Activated T-cell treated with anti-CD3 and anti-CD28 coated beads for 24 hours (primary cell): ENCODE results near the gene CDIPT.
A peak's percentile ranks its signal among the peaks of the same experiment; 100 is the strongest.
"Not testable (repeated sequence)": the region's sequence is repeated elsewhere in the genome, so short reads cannot be mapped to it uniquely, and the experiment has no call there.

Experiments
- DNase-seq: peaks from one replicate; pipeline ENCODE4 v3.0.0-alpha.2; 2020; ENCODE audit warnings: low read depth

CDIPT gene

GRCh38 chr16:29862884-29863668 is at the start of gene CDIPT:
Gene CDIPT, minus strand, starts transcription at chr16:29863226. Its CDS starts 369 bp downstream, at chr16:29862857.
- DNase-seq = peak; percentile 90

GRCh38 chr16:29912087-29912486 is 49.1 kb upstream of the CDIPT start:
- DNase-seq = no peak

DNA sequence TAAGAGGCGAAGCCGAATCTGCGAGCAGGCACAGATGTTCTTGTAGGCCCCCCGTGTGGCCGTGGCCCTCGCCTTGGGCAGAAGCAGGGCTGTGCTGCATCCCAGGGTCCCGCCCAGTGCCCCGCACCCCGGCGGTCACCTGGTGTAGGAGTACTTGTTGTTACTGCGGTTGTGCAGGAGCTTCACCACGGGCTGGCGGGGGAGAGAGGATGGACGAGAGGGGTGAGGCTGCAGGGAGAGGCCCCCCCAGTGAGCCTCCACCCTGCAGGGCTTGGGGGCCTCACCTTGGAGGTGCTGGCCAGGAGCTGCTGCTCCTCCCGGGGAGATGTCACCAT is 48.6 kb upstream of the CDIPT start:
- DNase-seq = no peak

- no peak for DNase-seq
These were observed 48.0 kb upstream of the CDIPT start for GRCh38 chr16:29910819-29911675.

DNA sequence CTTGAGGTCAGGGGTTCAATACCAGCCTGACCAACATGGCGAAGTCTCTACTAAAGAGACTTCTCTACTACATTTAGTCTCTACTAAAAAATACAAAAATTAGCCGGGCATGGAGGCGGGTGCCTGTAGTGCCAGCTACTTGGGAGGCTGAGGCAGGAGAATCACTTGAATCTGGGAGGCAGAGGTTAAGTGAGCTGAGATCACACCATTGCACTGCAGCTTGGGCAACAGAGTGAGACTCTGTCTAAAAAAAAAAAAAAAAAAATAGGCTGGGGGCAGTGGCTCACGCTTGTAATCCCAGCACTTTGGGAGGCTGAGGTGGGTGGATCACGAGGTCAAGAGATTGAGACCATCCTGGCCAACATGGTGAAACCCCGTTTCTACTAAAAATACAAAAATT is 46.8 kb upstream of the CDIPT start:
- DNase-seq = not testable (repeated sequence)

GRCh38 chr16:29909391-29909790 is 46.4 kb upstream of the CDIPT start:
- DNase-seq = no peak

GRCh38 chr16:29908719-29909220 is 45.7 kb upstream of the CDIPT start:
- DNase-seq = no peak

- no peak for DNase-seq
These were observed 44.9 kb upstream of the CDIPT start for GRCh38 chr16:29907973-29908372.

GRCh38 chr16:29906520-29907244 is 43.7 kb upstream of the CDIPT start:
- no peak for DNase-seq

- DNase-seq = no peak
These were observed 42.6 kb upstream of the CDIPT start for GRCh38 chr16:29905668-29906067.

DNA sequence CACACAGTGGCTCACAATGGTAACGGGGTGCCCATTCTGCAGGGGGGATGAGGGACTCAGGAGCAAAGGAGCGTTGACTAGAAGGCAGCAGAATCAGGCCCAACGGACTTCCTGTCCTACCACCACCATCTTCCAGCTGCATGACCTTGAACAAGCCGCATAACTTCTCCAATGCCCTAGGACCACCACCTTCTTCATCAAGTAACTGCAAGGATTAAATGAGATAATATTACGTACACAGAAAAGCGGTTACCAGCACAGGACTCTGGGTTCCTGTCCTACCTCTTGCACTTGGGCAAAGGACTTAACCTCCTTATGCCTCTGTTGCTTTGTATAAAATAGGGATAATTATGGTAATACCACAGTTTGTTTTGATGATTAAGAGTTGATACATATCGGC is 41.9 kb upstream of the CDIPT start:
- DNase-seq = no peak

DNA sequence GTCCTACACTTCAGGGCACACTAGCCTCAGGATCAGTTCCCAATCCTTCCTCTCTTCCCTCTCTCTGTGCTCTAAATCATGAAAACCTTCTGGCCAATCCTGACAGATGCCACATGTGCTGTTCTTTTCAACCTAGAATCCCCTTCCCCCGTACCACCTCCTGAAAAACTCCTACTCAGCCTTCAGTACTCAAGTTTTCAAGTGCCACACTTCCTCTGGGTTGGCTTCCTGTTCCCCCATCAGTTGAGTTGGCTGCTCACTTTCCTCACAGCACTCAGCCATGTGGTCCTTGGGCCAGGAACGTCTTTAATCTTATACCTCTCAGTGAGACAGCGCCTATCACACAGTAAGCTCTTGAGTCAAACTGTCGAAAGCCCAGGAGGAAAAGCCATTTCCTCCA is 40.6 kb upstream of the CDIPT start:
- DNase-seq = no peak

GRCh38 chr16:29901607-29901945 is 38.5 kb upstream of the CDIPT start:
- no peak for DNase-seq

DNA sequence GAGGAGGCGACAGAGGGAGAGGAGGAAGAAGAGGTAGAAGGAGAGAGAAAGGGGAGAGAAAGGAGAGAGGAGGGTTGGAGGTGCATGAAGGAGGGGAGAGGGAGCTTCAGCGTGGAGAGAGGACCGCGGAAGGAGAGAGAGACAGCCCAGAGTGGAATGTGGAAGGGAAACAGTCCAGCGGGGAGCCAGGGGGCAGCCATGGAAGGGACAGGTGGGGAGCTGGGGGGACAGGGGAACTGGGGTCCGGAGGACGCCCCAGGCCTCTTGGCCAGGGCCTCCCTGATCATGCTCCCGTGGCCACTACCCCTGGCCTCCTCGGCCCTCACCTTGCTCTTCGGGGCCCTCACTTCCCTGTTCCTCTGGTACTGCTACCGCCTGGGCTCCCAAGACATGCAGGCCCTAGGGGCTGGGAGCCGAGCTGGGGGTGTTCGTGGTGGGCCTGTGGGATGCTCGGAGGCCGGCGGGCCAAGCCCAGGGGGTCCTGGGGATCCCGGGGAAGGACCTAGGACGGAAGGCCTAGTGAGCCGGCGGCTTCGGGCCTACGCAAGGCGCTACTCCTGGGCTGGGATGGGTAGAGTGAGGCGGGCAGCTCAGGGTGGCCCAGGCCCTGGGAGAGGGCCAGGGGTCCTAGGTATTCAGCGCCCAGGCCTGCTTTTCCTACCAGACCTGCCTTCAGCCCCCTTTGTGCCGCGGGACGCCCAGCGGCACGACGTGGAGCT is 38.0 kb upstream of the CDIPT start:
- no peak for DNase-seq

DNA sequence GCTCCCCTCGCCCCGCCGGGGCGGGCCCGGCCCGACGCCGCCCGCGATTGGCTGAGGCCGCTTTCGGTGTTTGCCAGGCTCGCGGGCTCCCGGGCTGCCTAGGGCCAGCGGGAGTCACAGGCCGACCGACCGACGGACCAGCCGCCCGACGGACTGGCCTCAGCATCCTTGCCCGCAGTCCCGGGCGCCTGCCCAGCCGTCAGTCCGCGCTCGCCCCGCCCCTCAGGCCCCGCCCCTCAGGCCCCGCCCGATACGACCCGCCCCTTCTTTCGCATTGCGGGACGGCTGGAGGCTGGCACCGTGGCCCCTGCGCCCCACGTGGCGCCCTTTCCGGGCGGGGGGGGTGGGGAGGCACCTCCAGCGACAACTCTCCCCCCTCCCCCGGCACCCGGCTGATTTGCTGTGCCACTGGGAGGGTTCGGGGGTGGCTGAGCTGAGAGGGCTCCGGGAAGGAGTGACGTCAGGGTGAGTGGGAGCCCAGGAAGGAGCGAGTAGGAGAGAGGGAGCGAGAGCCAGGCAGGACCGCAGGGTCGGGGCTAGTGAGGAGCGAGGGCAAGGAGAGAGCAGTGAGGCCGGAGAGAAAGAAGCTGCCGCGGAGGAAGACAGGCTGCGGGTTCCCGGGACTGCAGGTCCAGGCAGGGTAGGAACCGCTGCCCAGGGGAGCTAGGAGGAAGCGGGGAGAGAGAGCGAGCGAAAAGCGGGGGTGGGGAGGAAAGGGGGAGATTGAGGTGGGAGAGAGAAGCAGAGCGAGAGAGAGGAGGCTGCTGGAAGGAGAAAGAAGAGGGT is 37.3 kb upstream of the CDIPT start, which contains the start of gene ASPHD1:
TSS of gene ASPHD1 (plus strand) at position 387 of the 786 bp plus-strand sequence. CDS start 484 bp downstream, outside the sequence.
- DNase-seq = peak; percentile 49

DNA sequence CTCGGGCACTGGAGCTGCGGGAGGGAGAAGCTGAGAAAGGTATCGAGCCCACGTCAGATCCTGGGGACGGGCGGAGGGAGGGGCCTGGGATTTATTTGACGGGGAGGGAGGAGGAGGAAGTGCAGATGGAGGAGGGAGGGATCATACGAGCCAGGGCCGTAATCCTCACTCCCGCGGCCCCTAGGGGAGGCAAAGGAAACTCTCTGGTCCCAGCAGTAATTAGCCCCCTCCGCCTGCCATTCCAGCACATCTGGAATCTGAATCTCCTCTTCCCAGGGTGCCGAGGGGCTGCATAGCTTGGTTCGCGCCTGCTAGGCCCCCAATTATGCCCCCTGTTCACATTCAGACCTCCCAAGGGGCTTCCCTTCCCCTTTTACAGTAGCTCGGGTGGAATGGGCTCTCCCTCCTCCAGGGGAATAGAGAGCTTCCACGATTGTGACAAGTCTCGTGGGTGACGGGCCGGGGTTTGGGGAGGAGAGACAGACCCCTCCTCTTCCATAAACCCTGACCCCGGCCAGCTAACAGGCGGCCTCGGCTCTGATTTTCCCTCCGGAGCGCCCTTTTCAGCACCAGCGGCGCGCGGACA is 36.6 kb upstream of the CDIPT start, which contains the start of gene SEZ6L2:
TSS of gene SEZ6L2 (minus strand) at position 35 of the 586 bp plus-strand sequence. CDS start 531 bp downstream, outside the sequence.
- DNase-seq = peak; percentile 64

- no peak for DNase-seq
These were observed 35.9 kb upstream of the CDIPT start for GRCh38 chr16:29898804-29899515.

DNA sequence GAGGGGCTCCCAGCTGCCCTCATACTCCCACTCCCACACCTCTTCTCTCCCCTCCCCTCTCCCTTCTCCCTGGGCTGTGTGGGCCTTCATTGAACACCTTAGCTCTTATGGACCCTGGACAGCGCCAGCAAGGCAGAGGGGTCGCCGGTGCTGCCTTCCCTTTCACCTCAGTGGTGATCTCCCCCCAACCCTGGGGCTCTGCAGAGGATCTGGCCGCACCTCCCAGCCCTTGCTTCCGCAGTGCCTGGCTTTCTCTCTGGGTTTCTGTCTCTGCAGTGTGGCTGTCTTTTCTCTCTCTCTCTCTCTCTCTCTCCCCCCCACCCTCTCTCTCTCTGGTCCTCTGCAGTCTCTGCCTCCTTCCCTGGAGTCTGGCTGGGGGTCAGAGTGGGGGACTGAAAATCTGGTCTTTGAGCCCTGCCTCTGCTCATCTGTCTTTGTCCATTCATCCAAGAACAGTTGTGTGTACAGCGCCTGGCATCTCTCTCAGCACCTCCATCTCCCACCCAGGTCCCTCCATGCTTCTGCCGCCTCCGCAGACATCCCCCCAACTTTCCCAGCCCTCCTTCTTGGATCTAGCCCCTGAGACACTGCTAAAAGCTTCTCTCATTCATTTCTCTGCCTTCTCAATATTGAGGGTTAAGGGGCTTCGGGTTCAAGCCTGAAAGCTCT is 35.2 kb upstream of the CDIPT start:
- DNase-seq = no peak

- no peak for DNase-seq
These were observed 34.3 kb upstream of the CDIPT start for GRCh38 chr16:29897333-29897732.
